Stimulated activated CD4-positive, alpha-beta T cell treated with anti-CD3 and anti-CD28 coated beads, Interleukin-15, amount 100 ng/mL, for 24 hours (primary cell): Measurements from ENCODE around the gene PIEZO1.
A peak's percentile ranks its signal among the peaks of the same experiment; 100 is the strongest.
"Not testable (repeated sequence)": the region's sequence is repeated elsewhere in the genome, so short reads cannot be mapped to it uniquely, and the experiment has no call there.

ENCODE experiments used
- DNase-seq: peaks from one replicate; pipeline ENCODE4 v3.0.0-alpha.2; 2020

The PIEZO1 gene, protein sequence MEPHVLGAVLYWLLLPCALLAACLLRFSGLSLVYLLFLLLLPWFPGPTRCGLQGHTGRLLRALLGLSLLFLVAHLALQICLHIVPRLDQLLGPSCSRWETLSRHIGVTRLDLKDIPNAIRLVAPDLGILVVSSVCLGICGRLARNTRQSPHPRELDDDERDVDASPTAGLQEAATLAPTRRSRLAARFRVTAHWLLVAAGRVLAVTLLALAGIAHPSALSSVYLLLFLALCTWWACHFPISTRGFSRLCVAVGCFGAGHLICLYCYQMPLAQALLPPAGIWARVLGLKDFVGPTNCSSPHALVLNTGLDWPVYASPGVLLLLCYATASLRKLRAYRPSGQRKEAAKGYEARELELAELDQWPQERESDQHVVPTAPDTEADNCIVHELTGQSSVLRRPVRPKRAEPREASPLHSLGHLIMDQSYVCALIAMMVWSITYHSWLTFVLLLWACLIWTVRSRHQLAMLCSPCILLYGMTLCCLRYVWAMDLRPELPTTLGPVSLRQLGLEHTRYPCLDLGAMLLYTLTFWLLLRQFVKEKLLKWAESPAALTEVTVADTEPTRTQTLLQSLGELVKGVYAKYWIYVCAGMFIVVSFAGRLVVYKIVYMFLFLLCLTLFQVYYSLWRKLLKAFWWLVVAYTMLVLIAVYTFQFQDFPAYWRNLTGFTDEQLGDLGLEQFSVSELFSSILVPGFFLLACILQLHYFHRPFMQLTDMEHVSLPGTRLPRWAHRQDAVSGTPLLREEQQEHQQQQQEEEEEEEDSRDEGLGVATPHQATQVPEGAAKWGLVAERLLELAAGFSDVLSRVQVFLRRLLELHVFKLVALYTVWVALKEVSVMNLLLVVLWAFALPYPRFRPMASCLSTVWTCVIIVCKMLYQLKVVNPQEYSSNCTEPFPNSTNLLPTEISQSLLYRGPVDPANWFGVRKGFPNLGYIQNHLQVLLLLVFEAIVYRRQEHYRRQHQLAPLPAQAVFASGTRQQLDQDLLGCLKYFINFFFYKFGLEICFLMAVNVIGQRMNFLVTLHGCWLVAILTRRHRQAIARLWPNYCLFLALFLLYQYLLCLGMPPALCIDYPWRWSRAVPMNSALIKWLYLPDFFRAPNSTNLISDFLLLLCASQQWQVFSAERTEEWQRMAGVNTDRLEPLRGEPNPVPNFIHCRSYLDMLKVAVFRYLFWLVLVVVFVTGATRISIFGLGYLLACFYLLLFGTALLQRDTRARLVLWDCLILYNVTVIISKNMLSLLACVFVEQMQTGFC (N-terminal part only)

DNA sequence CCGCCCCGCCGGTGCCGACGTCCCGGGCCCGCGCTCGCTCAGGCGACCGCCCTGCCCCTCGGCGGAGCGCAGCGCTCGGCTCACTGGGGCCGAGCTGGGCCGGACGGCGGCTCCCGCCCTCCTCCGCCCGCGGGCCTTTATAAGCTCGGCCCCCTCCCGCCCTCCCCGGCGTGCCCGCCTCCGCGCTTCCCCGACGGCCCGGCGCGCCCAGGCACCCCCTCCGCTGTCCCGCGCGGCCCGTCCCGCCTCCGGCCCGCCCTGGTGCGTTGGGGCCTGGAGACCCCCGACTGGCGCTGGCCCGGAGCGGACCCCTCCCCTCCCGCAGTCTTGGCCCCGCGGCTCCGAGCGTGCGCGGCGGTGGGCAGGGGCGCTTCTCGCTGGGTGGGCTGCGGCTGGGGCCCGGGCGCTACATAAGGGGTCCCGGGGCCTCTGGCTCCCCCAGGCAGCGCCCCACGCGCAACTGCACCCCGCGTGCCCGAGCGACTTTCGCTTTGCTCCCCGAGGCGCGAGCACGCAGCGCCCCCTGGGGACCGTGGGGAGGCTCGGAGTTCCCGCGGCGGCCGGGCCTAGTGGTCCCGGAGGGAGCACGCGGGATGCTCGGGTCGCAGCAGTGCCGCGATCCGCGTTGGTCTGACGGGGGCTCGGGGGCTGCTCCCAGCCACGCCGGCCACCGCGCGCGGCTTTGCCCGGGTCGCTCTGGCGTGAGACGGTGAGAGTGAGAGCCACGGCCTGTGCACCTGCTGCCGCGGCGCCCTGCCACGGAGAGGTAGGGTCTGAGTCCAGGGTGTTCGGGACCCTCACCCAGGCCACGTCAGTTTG is at the start of gene PIEZO1:
Gene PIEZO1, minus strand, starts transcription at position 115 of the 819 bp plus-strand sequence. CDS start 256 bp downstream, outside the sequence.
- peak; percentile 82 for DNase-seq

DNA sequence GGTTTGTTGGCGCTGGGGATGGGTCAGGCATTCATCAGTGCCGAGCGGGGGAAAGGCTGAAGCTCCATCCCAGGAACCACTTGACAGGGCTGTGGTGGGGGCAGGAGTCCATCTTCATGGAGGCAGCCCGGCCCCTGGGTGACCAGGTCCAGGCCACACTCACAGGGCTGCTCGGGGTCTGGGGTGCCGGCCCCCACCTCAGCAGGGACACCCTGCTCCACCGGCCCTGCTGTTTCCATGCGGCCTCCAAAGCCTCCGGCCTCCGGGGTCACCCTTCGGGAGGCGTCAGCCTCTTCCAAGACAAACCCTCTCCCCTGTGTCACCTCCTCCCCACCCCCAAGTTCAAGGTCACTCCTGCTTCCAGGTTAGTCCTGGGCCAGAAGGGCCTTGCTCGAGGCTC is 49.6 kb upstream of the PIEZO1 start:
- DNase-seq: no peak

DNA sequence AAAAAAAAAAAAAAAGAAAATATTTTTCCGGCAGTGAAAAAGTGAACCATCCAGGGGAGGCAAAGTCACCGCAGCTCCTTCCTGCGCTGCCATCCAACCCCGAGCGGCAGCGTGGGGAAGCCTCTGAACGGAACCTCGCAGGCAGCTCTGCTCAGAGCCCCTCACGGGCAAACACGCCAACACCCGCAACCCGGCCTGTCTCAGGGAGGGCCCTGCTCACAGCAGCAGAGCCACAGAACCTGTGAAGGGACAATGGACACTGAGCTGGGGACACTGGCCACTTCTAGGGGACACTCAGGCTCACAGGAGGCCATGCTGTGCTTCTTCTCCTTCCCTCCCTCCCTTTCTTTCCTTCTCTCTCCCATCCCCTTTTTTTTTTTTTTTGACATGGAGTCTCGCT is 48.1 kb upstream of the PIEZO1 start:
- DNase-seq: no peak

DNA sequence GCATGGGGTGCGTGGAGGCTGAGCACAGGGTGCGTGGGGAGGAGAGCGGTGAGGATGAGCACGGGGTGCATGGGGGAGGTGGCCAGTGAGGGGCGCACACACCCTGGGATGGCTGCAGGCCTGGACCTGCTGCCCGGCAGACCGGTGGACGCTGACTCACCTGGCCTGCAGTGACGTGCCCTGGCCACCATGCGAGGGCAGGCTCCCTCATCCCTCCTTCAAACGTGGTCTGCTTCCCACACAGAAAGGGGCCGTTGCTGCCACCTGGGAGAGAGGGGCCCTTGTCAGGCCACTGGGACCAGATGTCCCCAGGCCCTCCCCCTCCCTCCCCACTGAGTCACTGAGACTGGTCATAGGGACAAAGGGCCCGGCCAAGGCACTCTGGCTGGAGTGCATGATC is 46.8 kb upstream of the PIEZO1 start:
- no peak for DNase-seq

DNA sequence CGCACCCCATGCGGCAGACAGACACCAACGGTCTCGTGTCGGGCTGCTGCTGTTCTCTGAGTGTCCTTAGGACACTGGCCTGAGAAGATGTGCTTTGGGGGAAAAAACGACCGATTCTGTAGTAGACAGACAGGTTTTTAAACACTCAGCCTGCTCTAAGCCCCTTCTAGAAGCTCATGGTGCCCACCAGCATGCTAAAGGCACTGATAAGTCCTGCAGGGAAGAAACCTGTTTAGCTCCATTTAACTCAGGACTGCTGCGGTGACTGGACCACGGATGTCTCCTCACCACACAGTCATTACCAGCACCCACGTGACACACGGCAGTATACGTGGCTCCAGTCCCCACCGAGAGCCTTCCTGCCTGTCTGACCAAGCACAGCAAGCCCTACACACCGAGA is 45.8 kb upstream of the PIEZO1 start:
- DNase-seq: no peak

DNA sequence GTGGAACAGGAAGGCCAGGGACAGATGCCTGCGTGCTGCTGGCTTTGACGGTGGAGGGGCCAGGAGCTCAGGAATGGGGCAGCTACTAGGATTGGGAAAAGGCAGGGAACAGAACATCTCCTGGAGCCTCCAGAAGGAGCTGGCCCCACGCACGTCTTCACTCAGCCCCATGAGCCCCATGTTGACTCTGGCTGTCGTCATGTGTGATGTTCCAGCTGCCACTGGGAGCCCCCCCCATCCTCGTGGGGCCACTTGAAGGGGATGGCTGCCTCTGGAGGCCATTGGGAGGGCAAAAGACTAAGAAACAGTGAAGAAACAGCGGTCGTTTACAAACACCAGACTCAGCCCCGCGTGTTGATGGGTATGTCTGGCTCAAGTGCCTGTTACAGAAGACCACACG is 45.2 kb upstream of the PIEZO1 start:
- DNase-seq: no peak

DNA sequence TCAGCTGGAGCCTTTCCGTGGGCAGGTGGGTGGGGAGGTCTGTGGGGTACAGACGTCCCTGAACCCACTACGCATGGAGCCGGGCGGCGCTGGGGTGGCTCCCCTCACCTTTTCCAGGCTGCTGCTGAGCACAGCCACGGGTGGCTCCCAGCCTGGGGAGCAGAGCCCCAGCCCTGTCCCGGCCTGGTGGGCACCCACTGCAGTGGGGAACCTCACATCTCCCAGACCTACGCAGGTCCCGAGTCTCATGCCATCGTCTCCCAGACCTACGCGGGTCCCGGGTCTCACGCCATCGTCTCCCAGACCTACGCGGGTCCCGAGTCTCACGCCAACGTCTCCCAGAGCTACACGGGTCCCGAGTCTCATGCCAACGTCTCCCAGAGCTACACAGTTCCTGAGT is 43.7 kb upstream of the PIEZO1 start:
- no peak for DNase-seq

DNA sequence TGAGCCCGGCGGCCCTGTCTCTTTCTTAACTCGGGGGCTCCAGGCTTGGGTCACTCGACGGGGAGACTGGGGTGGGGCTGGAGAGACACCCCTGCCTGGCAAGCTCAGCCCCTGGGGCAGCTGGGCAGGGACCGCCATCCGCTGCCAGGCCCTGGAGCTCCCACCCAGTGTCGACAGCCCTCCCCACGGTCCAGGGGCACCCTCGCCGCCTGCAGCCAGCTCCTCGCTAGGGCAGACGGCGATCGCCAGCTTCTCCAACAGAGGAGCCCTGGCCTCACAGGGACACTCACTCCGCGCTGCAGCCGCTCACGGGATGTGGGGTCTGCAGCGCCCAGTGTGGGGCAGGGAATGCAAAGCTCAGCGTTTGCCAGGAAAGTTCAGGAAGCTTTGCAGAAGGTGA is 42.7 kb upstream of the PIEZO1 start:
- no peak for DNase-seq

DNA sequence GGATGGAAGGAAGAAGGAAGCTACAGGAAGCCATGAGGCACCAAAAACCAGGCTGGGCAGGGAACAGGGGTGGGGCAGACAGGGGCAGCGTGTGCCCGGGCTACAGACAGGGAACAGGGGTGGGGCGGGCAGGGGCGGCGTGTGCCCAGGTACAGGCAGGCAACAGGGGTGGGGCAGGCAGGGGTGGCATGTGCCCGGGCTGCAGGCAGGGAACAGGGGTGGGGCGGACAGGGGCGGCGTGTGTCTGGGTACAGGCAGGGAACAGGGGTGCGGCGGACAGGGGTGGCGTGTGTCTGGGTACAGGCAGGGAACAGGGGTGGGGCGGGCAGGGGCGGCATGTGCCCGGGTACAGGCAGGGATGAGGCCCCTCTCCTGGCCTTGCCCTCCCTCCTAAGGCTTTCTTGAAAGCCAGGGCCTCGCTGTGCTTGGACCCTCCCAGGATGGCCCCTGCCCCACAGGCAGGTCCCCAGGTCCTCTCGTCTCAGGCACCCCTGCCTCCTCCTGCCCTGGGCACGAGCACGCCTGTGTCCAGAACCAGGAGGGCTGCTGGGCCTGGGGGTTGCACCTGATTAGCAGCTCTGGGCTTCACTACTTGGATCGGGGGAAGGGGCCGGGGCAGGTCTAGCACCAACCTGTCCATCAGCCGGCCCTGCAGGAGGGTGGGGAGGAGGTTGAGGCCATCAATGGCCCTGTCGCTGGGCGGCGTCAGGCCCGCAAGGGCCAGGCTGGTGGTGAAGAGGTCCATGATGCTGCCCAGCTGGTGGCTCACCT is 41.2 kb upstream of the PIEZO1 start:
- no peak for DNase-seq

DNA sequence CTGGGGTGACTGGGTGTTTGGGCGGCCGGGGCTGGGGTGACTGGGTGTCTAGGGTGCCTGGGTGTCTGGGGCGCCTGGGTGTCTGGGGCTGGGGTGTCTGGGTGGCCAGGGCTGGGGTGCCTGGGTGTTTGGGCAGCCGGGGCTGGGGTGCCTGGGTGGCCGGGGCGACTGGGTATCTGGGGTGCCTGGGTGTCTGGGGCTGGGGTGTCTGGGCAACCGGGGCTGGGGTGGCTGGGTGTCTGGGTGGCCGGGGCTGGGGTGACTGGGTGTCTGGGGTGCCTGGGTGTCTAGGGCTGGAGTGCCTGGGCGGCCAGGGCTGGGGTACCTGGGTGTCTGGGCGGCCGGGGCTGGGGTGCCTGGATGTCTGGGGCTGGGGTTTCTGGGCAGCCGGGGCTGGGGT is 40.1 kb upstream of the PIEZO1 start:
- DNase-seq: no peak

DNA sequence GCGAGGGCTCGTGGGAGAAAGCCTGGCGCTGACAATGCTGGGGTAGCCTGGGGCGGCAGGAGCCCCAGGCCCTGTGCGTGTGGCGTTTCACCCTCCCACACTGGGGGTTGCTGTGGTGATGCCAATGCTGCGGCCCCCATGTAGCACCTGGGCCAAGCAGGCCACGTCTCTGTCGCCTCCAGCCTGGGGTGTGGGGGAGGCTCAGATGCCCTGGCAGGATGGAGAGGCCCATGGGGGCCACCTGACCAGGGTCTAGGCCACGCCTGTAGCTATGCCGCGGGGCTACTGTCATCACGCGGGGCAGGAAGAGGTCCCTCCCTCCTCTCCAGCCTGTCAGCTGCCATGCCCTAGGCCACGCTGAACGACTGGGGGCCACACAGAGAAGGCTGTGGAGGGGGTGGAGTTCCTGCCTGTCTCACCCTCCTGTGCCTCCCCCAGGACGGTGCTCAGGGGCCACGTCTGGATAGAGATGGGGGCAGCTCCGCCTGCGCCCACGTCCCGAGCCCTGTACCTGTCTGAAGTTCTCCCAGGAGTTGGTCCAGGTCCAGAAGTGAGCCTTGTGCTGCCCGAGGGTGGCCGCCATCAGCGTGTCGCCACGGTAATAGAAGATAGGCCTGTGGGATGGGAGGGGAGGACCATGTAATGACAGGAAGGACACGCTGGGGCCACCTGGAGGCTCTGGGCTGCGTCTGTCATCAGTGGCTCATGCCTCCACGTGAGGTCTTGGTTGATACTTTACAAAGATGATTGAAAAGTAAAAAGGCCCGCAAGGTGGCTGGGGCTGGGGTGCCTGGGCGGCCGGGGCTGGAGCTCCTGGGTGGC is 39.4 kb upstream of the PIEZO1 start:
- no peak for DNase-seq

DNA sequence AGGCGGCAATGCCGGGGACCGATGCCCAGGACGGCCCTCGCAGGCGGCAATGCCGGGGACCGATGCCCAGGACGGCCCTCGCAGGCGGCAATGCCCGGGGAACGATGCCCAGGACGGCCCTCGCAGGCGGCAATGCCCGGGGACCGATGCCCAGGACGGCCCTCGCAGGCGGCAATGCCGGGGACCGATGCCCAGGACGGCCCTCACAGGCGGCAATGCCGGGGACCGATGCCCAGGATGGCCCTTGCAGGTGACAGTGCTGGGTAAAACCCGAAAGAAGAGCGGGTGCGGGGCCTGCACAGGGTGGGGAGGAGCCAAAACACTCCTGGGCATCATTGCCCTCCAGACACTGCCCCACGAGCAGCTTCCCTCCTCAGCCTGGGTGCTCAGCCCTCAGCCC is 38.6 kb upstream of the PIEZO1 start:
- not testable (repeated sequence) for DNase-seq

DNA sequence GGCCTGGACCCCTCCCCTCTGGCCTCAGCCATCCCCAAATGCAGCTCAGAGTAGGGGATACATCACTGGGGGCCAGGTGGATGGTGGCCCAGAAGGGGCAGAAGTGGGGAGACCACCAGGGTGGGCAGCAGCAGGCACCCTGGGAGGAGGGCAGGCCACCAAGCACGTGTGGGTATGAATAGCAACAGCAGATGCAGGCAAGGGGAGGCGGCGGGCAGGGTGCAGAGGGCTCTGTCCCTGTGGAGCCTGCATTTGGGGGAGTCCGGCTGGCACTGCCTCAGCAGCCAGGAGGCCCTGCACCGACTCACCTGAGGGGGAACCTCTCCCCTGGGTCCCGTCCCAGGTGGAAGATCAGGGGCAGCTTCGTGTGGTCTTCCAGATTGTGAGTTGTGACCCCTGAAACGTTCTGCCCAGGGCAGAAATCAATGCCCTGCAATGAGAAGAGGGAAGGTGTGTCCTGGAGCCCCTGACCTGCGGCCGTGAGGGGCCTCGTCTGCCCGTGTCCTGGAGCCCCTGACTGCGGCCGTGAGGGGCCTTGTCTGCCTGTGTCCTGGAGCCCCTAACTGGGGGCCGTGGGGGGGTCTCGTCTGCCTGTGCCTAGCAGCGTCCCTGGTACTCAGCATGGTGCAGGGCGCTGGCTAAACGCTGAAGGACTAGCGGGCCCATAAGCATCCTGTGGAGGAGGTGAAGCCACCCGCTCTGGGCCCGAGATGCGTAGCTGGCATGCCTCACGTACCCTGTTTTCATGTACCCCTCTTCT is 37.4 kb upstream of the PIEZO1 start:
- no peak for DNase-seq

DNA sequence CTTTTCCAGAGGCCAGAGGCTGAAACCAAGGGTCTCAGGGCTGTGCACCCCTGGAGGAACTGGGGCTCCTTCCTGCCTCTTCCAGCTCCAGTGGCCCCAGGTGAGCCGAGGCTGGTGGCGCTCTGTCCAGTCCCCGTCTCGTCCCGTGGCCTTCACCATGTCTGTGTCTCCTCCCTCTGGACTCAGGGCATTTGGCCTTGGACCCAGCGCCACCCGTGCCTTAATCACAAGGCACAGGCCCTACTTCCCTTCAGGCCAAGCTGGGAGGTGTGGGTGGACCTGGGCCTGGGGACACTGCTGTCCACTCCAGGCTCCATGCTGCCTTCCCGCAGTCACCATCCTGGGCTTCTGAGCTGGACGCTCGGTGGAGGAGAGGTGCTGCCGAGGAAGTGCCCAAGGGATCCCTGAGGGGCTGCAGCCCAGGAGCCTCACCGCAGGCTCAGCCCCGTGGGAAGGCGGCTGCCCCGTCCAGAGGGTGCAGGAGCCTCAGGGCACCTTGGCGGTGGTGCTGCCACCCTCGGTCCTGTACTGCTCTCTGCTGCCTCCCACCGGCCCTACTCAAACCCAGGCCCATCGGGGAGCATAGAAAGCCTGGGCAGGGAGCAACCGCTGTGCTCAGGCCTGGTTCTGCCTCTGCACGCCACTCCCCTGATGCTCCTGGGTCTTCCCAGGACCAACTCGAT is 36.3 kb upstream of the PIEZO1 start:
- no peak for DNase-seq

DNA sequence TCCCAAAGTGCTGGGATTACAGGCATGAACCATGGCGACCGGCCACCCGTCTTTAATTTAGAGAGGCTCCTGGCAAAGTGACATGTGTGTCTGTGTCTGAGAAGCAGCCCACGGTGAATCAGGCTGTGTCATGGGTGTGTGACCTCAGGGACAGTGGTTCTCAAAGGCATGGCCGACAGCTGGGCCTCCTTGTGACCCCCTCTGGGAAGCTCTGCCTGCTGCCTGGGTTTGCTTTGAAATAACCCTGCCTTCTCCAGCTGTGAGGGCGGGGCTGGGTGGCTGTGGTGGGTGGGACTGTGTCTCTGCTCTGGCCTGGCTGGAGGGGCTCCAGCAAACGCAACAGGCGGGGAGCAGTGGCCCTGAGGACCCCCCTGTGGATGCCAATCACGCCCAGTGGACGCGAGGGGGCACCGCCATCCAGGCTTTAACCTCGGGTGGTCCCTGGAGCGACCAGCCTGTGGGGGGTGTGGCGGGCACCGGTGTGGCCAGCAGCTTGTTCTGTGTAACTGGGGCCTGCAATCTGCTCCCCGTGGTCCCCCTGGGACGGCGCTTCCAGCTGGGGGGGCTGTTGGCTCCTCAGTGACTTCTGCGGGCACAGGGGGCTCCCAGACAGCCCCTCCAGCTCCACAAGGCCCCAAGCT is 35.5 kb upstream of the PIEZO1 start:
- no peak for DNase-seq

DNA sequence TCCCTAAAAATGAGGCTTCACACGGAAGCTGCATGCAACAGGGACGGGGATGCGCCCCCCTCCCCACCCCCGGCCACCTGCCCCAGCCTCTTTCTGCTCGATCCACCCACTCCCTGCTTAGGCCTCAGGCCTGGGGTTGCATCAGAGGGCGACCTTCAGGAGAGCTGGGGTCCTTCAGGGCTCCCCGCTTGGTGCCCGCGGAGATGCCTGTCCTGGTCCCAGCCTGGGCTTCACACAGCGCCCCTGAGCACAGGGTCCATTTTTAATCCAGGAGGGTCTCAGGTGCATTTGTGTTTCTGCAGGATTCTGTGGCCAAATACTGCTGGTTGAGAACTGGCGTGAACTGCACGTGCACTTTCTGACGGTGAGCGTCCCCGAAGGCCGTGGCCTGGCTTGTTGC is 34.1 kb upstream of the PIEZO1 start:
- DNase-seq: no peak

DNA sequence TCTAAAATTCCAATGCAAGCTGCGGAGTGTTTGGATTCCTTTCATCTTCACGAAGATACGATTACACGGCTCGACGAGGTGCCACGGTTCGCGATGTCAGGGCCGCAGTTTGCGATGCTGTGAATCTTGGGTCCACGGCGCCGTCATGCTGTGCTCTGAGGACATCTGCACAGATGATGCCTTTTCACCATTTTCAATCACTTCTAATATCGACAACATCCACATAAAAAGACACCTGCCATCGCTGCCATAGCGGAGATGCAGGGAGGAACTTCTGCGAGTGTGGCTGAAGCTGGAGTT is 33.5 kb upstream of the PIEZO1 start:
- DNase-seq: no peak

DNA sequence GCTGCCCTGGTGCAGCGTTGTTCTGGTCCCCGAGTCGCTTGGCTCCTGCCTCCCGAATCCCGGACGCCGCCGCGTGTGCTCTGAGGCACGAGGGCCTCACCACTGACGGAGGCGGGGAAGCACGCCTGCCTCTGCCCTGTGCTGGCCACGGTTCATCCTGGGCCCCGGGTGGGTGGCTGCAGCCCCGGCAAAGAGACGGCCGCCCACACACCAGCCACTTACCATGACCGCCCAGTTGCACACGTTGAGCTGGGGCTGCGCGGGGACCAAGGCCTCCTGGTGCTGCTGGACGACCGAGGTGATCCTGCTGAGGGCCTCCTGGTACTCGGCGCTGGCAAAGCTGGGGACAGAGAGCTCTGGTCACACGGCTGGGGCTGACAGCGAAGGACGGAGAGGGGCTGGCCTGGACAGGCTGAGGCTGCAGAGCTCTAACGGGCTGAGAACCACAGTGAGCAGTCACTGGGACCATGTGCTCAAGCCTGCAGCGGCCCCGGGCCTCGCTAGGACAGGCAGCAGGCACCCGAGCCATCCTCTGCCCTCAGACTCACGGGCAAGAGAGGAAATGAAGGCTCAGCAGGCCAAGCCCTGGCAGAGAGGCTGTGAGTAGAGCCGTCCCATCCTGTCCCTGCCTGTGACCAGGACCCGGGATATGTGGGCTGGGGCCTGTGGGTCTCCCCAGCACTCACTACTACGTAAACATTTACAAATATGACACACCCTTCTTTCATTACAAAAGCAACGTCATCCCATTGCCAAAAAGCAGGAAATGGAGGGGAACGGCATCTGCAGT is 33.0 kb upstream of the PIEZO1 start:
- DNase-seq: no peak
